IPS-18c (cell line): ENCODE measurements around the gene FRYL.
"Not testable (repeated sequence)": the region's sequence is repeated elsewhere in the genome, so short reads cannot be mapped to it uniquely, and the experiment has no call there.

Experiments used
- H3K4me3 ChIP-seq: 2 replicates; pipeline ENCODE4 v1.7.0; 2013; ENCODE audit warnings: low read depth, mild to moderate bottlenecking, low read length, moderate library complexity; ENCODE audit not compliant: insufficient read depth
- H3K9me3 ChIP-seq: one replicate; pipeline ENCODE4 v1.6.1; 2013; ENCODE audit warnings: mild to moderate bottlenecking, low read length, moderate library complexity; ENCODE audit not compliant: control insufficient read depth, insufficient read depth

FRYL gene

DNA sequence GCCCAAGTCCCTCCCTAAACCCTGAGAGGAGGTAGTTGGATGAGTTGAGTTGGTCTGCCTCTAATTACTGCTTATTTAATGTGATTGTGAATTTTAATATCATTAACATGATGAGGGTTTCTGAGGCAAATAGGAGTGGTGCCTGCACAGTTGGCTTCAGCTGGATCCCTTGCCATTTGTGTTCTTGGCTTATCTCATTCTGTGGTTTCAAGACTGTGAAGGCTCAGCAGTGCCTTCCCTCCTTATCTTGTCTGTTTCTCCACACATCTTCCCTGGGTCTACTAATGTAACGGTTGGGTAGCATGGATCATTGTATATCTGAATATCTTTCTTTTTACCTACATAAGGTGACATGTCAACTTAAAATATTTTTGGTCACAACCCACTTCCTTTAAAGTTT lies 298.5 kb downstream of the FRYL start:
- H3K9me3 ChIP-seq, result no peaks in the 10 kb centered on the region
- no peak overlapping the region for H3K4me3 ChIP-seq

DNA sequence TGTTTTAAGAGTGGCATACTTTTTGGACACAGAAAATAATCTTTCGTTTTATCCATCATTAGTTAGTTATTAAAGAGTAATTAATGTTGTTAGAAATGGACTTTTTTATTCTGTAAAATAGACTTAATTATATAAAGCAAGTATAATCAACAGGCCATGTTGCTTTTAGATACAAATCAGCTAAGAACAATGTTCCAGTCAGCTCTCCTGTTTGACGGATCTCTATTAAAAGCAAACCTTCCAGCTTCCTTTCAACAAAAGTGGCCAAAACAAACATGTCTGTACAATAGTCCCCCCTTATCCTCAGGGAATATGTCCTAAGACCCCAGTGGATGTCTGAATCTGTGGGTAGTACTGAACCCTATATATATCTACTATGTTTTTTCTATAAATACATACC lies 301.8 kb downstream of the FRYL start:
- no peak overlapping the region for H3K4me3 ChIP-seq
- no peaks in the 10 kb centered on the region for H3K9me3 ChIP-seq

DNA sequence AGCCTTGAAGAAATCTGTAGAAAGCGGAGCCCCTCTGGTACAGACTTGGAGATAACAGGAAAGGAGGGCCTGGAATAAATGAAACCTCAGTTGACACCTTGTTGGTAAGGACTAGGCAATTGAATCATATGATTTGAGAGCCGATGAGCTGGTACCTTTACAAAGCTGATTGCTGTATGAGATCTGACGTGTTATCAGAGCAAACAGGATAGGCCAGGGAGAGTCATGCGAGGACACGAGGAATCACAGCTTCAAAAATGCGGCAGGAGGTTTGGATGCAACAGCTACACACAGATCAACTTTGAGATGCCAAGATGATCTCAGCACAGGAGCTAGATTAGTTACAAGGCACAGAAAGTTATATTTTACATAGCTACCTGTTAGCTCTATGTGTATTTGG lies 304.3 kb downstream of the FRYL start:
- Histone ChIP-seq H3K9me3 (no peaks in the 10 kb centered on the region), H3K4me3 (no peak overlapping the region)

DNA sequence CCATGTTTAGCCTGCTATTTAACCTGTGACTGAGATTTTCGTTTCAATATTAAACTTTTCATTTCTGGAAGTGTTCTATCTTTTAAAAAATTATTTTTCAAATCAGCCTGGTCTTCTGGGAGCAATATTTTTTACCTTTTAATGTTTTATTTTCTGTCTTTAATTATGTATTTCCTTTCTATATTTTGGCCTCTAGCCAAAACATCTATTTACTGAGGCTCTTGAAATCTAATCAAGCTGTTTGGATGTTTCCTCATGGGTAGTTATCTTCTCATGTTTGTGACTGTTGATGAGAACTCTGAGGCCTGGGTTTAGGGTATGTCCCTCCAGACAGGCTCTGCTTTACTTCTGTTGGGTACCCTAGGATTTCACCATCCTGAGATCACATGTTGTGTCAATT lies 307.3 kb downstream of the FRYL start:
- no peak overlapping the region for H3K4me3 ChIP-seq
- no peaks in the 10 kb centered on the region for H3K9me3 ChIP-seq

DNA sequence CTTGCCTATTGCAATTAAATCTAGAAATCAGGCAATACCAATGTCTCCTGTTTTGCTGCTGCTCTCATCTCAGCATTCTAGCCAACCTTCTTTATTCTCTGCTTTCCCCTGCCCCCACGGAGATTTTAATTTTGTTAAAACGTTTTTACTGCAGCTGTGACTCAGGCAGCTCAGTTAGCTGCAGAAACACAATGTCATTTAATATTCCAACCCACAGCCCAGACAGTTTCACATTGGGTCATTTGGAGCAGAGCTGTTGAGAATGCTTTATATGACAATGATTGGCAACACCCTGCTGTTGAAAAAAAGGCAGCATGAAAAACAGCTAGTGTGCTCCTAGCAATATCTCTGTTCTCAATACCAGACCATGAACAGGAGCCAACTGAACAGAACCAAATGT lies 309.5 kb downstream of the FRYL start:
- no peak overlapping the region for H3K4me3 ChIP-seq

DNA sequence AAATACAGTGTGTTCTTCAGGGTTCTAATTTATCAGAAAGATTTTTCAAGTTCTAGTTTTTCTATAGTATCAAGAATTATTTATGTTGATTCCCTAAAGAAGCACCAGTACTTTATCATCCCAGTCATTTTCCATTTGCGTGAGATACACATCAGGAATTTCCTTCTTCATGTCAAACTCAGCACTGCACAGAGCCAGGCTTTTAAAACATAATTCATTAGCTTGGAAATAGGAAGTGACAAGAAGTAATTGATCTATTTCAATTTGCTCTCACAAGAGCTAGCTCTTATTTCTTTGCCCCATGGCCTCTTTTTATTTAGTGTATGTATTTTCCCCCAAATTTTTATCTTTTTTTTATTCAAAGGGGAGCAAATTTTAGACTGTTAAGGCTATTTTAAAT lies 309.9 kb downstream of the FRYL start:
- no peak overlapping the region for H3K4me3 ChIP-seq
- no peaks in the 10 kb centered on the region for H3K9me3 ChIP-seq

More for the DNA sequence above, 309.5 kb downstream of the FRYL start:
- no peaks in the 10 kb centered on the region for H3K9me3 ChIP-seq

DNA sequence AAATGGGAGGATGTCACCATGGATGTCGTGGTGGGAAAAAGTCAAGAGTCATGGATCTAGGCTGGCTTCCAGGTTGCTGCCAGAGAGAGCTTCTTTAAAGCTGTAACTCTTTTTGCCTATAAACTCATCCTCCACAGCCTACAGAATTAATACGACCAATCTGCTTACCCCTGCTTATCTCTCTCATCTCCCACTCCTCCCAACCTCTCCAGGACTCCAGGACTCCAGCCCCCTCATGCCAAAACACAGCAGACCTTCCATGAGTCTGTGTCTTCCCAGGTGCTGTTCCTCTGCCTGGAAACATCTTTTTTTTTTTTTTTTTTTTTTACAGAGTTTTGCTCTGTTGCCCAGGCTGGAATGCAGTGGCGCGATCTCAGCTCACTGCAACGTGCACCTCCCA lies 312.2 kb downstream of the FRYL start:
- no peak overlapping the region for H3K4me3 ChIP-seq
- no peaks in the 10 kb centered on the region for H3K9me3 ChIP-seq

DNA sequence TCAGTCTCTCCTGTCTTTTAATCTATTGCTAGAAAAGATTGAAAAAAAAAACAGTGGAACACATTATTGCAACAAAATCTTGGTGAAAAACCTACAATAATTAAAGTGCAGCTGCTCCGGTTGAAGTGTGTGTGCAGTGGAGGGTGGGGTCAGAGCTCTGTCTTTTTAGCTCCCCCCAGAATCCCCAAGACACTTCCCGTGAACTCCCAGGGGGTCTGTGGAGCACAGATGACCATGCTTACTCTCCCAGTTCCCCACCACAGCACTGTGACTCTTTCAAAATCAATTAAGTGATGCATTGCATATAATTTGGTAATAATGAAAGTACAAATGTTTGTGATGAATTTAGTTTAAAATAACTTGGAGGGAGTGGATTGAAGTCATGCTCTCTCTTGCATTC lies 312.6 kb downstream of the FRYL start:
- Histone ChIP-seq H3K9me3 (no peaks in the 10 kb centered on the region), H3K4me3 (no peak overlapping the region)

DNA sequence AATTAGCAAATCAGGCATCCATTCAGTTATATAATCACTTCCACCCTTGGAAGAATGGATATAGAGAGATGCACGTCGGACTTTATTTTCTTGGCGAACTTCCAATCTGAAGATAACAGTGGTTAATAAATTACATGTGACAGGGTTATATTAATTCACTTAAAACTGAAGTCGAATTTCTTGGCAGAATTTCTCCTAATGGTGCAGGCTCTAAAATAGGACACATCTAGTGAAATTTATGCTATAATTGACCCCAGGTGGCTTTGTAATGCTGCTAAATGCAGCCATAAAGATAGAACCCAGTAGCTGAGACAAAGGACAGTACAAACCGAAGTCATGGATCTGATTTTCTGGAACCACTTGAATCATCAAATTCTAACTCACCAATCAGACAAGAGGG lies 317.7 kb downstream of the FRYL start:
- Histone ChIP-seq H3K4me3 (no peak overlapping the region), H3K9me3 (no peaks in the 10 kb centered on the region)

DNA sequence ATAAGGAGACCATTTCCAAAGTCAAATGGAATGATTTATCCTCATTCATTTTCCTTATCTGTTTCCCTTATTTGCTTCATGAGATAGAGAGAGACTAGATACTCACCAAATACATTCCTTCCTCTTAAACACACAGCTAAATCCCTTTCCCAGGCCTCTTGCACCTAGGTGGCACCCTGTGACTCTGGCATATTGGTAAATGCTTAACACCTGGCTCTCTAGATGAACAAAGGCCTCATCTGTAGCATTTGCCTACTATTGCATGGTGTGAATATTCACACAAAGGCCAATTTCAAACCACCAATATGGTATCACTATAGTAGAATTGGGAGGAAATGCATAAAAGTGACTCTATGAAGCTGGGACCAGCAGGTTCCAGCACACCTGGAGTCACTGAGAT lies 319.1 kb downstream of the FRYL start:
- Histone ChIP-seq H3K9me3 (no peaks in the 10 kb centered on the region), H3K4me3 (no peak overlapping the region)

DNA sequence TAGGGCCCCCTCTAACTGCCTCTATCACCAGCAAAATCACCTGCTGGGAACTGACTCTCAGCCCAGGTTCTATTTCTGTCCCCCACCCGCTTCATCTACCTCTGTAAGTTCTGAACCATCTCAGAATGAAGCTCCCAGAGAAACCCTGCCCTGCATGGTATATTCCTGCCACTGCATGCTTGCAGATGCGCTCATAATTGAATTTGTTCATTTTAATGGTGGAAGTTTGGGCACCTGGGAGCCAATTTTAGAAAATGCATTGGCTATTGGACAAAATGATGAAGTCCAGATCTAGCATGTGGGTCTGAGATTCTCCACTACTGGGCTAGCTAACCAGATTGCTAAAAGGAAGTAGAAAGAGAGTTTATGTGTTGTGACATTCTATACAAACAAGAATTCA lies 325.5 kb downstream of the FRYL start:
- Histone ChIP-seq H3K9me3 (no peaks in the 10 kb centered on the region), H3K4me3 (no peak overlapping the region)

DNA sequence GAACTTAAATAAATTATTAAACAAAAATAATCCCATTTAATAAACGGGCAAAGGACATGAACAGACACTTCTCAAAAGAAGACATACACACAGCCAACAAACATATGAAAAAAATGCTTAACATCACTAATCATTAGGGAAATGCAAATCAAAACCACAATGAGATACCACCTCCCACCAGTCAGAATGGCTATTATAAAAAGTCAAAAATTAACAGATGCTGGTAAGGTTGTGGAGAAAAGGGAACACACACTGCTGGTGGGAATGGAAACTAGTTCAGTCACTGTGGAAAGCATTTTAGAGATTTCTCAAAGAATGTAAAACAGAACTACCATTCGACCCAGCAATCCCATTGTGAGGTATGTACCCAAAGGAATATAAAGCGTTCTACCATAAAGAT lies 328.4 kb downstream of the FRYL start:
- not testable (repeated sequence) for H3K4me3 ChIP-seq, H3K9me3 ChIP-seq

DNA sequence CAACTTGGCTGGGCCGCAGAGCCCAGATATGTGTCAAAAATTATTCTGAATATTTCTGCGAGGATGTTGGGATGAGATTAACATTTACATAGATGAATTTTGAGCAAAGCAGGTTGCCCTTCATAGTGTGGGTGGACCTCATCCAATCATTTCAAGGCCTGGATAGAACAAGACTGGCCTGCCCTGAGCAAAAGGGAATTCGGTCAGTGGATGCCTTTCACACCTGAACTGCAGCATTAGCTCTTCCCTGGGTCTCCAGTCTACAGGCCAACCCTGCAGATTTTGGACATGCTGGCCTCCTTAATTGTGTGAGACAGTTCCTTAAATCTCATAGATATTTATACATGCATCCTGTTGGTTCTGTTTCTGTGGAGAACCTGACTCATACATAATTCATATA lies 329.3 kb downstream of the FRYL start:
- Histone ChIP-seq H3K4me3 (no peak overlapping the region), H3K9me3 (no peaks in the 10 kb centered on the region)

DNA sequence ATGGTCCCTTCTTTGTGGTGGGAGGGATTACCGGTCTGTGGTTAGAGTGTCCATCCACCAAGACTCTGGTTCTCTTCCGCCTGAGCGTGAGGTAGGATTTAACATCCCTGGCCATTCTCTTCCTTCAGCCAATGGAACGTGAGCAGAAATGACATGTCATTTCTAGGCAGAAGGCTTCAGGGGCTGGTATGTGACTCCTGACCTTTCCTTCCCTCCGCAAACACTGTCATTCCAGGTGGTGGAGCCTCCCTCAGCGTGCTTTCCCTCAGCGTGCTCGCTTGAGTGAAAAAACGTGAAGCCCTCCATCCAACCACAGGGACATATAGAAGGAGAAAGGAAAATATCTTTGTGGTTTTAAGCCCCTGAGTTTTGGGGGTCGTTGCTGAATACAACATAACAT lies 330.9 kb downstream of the FRYL start:
- no peak overlapping the region for H3K4me3 ChIP-seq
- H3K9me3 ChIP-seq, result no peaks in the 10 kb centered on the region
